Neural cell (in vitro differentiated cells): ENCODE measurements around the gene PHACTR1.

Source experiments
- RAD21 ChIP-seq: fragments of 450-650 bp; conservative IDR thresholded peaks from 2 replicates; pipeline ENCODE4 v1.6.1; 2014; ENCODE audit warnings: antibody characterized with exemption, mild to moderate bottlenecking, moderate library complexity
- SMC3 ChIP-seq: fragments of 450-650 bp; conservative IDR thresholded peaks from 2 replicates; pipeline ENCODE4 v1.6.1; 2014; ENCODE audit warnings: antibody characterized with exemption, mild to moderate bottlenecking, moderate library complexity; ENCODE audit not compliant: poor library complexity
- TAF1 ChIP-seq: IDR thresholded peaks from 2 replicates; pipeline ENCODE4 v1.6.1; 2012; ENCODE audit warnings: low read depth
- TF ChIP-seq, protein P1 (sequence below): fragments of 450-650 bp; IDR thresholded peaks from 2 replicates; pipeline ENCODE4 v1.5.1; 2014; ENCODE audit warnings: antibody characterized with exemption, mild to moderate bottlenecking, moderate library complexity; ENCODE audit not compliant: poor library complexity, severe bottlenecking

DNA sequence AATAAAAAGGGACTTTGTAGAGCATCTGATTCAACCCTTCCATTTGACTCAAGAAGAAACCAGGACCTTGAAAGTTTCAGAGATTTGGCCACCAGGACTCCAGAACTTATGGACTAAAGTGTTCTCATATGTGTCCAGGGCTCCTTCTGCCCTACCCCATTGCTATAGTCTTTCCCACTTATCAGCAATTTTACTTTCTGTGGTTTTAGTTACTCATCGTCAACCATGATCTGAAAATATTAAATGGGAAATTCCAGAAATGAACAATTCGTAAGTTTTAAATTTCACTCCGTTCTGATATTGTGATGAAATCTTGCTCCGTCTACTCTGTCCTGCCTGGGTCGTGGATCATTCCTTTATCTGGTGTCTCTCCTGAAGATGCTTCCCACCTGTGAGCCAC is 259.8 kb downstream of the PHACTR1 start:
- TF ChIP-seq, protein P1, sequence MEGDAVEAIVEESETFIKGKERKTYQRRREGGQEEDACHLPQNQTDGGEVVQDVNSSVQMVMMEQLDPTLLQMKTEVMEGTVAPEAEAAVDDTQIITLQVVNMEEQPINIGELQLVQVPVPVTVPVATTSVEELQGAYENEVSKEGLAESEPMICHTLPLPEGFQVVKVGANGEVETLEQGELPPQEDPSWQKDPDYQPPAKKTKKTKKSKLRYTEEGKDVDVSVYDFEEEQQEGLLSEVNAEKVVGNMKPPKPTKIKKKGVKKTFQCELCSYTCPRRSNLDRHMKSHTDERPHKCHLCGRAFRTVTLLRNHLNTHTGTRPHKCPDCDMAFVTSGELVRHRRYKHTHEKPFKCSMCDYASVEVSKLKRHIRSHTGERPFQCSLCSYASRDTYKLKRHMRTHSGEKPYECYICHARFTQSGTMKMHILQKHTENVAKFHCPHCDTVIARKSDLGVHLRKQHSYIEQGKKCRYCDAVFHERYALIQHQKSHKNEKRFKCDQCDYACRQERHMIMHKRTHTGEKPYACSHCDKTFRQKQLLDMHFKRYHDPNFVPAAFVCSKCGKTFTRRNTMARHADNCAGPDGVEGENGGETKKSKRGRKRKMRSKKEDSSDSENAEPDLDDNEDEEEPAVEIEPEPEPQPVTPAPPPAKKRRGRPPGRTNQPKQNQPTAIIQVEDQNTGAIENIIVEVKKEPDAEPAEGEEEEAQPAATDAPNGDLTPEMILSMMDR: no peak
- TF ChIP-seq RAD21 (no peak), TAF1 (no peak), SMC3 (no peak)
